Right atrium auricular region (tissue), 2 donors: Measurements from ENCODE around the gene EIF4E3. TPM values are rescaled to one million over a fixed set of nuclear protein-coding genes. Genes with fewer than 3 reads are reported as not detected.

Experiments
- DNase-seq: peaks from one replicate; pipeline ENCODE4 v3.0.0-alpha.2; 2019; ENCODE audit warnings: low spot score
- H3K27ac ChIP-seq, 2 donors: fragments of 200-600 bp; sonication (generic); 1 replicate in 1 of 2; 2 replicates in 1 of 2; pipeline ENCODE4 v1.5.1; 2016 to 2019
- H3K27me3 ChIP-seq, 2 donors: fragments of 200-600 bp; sonication (generic); one replicate each; pipeline versions ENCODE4 v1.5.1 to v1.6.0; 2017 to 2019
- H3K36me3 ChIP-seq: fragments of 200-600 bp; sonication (generic); one replicate; pipeline ENCODE4 v1.5.1; 2016
- H3K4me1 ChIP-seq, 2 donors: fragments of 200-600 bp; sonication (generic); one replicate each; pipeline versions ENCODE4 v1.5.1 to v1.6.0; 2017 to 2019
- H3K4me3 ChIP-seq, 2 donors: fragments of 200-600 bp; sonication (generic); 1 replicate in 1 of 2; 2 replicates in 1 of 2; pipeline ENCODE4 v1.5.1; 2017 to 2019; ENCODE audit warnings: mild to moderate bottlenecking in 1 of 2, moderate library complexity in 1 of 2
- H3K9me3 ChIP-seq, 2 donors: fragments of 200-600 bp; sonication (generic); one replicate each; pipeline ENCODE4 v1.5.1; 2019
- total RNA-seq, 2 donors: library from RNA; depleted of rRNA; stranded (reverse); fragments of >200 nt; gene quantifications; one replicate each; pipeline ENCODE4 v1.1.0, GENCODE V29; 2016
- TF ChIP-seq, protein P1 (sequence below), 2 donors: fragments of 200-600 bp; sonication (generic); IDR thresholded peaks; one replicate each; pipeline ENCODE4 v1.5.1; 2019; ENCODE audit warnings: antibody characterized with exemption in 2 of 2

The EIF4E3 gene
- total RNA-seq, 2 donors from 2014 or later = 18.2 to 23.3 TPM

DNA sequence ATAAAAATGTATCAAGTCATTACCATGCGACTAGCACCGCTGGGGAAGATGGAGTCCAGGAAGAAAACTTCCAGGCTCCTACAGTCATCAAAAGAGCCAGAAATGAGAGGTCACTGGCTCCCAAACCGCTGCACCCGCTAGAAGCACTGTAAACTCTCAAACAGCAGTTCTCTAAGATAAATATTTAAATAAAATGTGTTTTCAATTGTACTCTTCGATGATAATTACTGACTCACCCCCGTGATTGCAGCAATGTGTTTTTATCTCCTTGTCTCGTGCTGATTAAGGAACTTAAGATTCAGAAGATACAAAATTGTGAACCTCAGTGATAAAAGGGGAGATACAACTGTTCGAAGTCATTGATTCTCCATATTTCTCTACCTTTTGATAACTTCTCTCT lies 95.9 kb downstream of the EIF4E3 start:
- no peak overlapping the region for H3K4me3 ChIP-seq
- H3K36me3 ChIP-seq = no peaks in the 10 kb centered on the region
- no peak overlapping the region for H3K27ac ChIP-seq
- peak; percentile 21 for DNase-seq
- H3K4me1 ChIP-seq = no peaks in the 10 kb centered on the region
- TF ChIP-seq, protein P1, sequence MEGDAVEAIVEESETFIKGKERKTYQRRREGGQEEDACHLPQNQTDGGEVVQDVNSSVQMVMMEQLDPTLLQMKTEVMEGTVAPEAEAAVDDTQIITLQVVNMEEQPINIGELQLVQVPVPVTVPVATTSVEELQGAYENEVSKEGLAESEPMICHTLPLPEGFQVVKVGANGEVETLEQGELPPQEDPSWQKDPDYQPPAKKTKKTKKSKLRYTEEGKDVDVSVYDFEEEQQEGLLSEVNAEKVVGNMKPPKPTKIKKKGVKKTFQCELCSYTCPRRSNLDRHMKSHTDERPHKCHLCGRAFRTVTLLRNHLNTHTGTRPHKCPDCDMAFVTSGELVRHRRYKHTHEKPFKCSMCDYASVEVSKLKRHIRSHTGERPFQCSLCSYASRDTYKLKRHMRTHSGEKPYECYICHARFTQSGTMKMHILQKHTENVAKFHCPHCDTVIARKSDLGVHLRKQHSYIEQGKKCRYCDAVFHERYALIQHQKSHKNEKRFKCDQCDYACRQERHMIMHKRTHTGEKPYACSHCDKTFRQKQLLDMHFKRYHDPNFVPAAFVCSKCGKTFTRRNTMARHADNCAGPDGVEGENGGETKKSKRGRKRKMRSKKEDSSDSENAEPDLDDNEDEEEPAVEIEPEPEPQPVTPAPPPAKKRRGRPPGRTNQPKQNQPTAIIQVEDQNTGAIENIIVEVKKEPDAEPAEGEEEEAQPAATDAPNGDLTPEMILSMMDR (IDR thresholded peaks at IDR 0.05) = no peak
- no peaks in the 10 kb centered on the region for H3K27me3 ChIP-seq
- H3K9me3 ChIP-seq = no peaks in the 10 kb centered on the region

DNA sequence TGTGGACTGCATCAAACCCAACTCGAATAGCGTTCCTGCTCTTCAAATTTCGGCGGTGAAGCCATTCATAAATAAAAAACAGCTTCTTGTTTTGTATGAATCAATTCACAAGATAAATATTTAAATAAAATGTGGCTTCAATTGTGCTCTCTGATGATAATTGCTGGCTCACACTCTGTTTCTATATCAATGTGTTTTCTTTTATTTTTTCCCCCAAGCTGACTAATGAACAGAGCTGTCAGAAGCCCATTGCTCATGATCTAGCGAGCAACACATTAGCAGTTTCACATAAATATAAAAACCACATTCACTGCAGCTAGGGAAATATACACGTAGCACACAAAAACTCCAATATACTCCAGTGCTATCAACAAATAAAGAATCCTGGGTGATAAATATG lies 96.7 kb downstream of the EIF4E3 start:
- DNase-seq = no peak
- H3K4me3 ChIP-seq = no peak overlapping the region
- no peak overlapping the region for H3K27ac ChIP-seq
- no peaks in the 10 kb centered on the region for H3K9me3 ChIP-seq
- no peaks in the 10 kb centered on the region for H3K4me1 ChIP-seq
- H3K36me3 ChIP-seq = no peaks in the 10 kb centered on the region
- no peaks in the 10 kb centered on the region for H3K27me3 ChIP-seq
- TF ChIP-seq, protein P1 (IDR thresholded peaks at IDR 0.05) = no peak

DNA sequence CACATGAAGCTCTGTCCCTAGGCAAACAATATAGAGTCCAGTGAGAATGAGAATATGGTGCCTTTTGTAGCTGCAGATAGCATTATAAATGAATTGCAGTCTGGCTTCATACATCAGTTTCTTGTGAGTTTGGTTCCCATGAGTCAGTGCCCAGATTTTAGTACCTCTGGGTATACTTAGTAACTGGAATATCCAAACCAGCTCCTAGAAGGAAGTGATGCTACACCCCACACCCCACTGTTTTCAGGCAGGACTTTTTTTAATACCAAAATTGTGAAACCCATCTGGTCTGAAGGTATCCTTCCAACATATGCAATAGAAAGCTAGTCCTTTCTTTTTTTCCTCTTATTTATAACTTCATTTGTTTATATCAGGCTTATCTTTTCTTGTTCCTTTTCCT lies 99.5 kb downstream of the EIF4E3 start:
- Histone ChIP-seq H3K4me3 (no peak overlapping the region), H3K27ac (no peak overlapping the region), H3K36me3 (no peaks in the 10 kb centered on the region), H3K27me3 (no peaks in the 10 kb centered on the region), H3K4me1 (no peaks in the 10 kb centered on the region), H3K9me3 (no peaks in the 10 kb centered on the region)
- DNase-seq = no peak
- TF ChIP-seq, protein P1 (IDR thresholded peaks at IDR 0.05) = no peak

Other genes starting within 250 kb of the EIF4E3 start
- gene FOXP1, start 141.7 kb downstream of the EIF4E3 start, total RNA-seq = 10 to 100 TPM; 39.2 to 59.0 TPM
- 1 to 10 TPM in 1 of 2 donors, under 1 TPM in 1; 0.98 to 1.9 TPM for gene GPR27, start 28.5 kb upstream of the EIF4E3 start, total RNA-seq
- gene PROK2, start 59.7 kb upstream of the EIF4E3 start, total RNA-seq = under 1 TPM in 1 of 2 donors, not detected in 1; 0.48 TPM